ENCODE data around the gene ASCC1. TPM values are rescaled to one million over a fixed set of nuclear protein-coding genes. Genes with fewer than 3 reads are reported as not detected.

ASCC1 gene
- polyA plus RNA-seq, 2 of the 4 experiments (the other 2 are of a cell fraction): 56.5 to 82.3 TPM

DNA sequence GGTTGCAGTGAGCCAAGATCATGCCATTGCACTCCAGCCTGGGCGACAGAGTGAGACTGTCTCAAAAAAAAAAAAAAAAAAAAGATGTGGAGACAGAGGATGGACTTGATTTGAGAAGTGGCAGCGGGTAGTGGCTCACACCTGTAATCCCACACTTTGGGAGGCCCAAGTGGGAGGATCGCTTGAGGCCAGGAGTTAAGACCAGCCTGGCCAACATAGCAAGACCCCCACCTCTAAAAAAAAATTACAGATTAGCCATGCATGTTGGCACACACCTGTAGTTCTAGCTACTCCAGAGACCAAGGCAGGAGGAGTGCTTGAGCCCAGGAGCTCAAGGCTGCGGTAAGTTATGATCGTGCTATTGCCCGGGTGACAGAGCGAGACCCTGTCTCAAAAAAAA is 24.3 kb upstream of the ASCC1 start:
- Histone ChIP-seq H3K4me3 (no peak overlapping the region), H3K4me2 (no peak overlapping the region), H3K4me1 (peaks cover 45% of the 10 kb centered on the region), H3K9me3 (no peaks in the 10 kb centered on the region), H3K27ac (peak overlapping the region; percentile 99 to 100; a peak in 4 of 6 replicates)
- no peak for ATAC-seq
- ChIA-PET POLR2A (interaction anchor here (0.9 to 3.6 kb wide), 2 partner anchors 12 to 33 kb away, joined by 4 to 15 read pairs; partner anchors contain the start of gene DDIT4), CTCF (interaction anchor here (0.7 to 2.1 kb wide), 3 partner anchors 24 to 192 kb away, joined by 3 to 7 read pairs (median 3); partner anchors contain the start of gene DDIT4)
- TF ChIP-seq TFCP2L1 (CRISPR knock-in tag; IDR thresholded peaks at IDR 0.05): no peak
- no peak for FAIRE-seq
- DNase-seq (ENCODE audit: low read depth in 1 of 2, low spot score in 1 of 2): no peak
- 93% methylated on average over 7 of the region's 7 CpGs for whole genome bisulfite sequencing (ENCODE audit: missing lambda C conversion rate)

DNA sequence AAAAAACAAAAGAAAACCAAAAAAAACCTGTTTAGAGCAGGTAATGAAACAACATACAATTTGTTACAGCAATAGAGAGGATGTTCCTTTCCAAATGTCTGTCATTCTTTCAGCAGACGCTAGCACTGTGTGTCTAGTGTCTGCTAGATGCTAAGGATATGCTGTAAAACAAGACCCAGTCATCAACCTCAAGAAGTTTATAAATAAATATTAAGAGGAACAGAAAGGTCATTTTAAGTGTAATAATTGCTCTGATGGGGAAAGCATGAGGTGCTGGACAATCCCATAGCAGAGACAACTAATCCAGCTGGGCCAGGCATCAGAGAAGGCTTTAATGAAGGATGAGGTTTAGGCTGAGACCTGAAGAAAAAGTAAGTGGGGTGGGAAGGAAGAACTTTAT is 23.3 kb upstream of the ASCC1 start:
- TF ChIP-seq MAZ (IDR thresholded peaks at IDR 0.05; ENCODE audit: borderline replicate concordance, low read depth, low read length) (no peak), SREBF2 (IDR thresholded peaks at IDR 0.05) (no peak), CHD2 (IDR thresholded peaks at IDR 0.05; ENCODE audit: low read length, partially characterized antibody) (no peak), FOSL2 (IDR thresholded peaks at IDR 0.05) (no peak), FOSL2 (CRISPR knock-in tag; IDR thresholded peaks at IDR 0.05) (no peak), HOXA7 (CRISPR knock-in tag; IDR thresholded peaks at IDR 0.05) (no peak), ZC3H11A (IDR thresholded peaks at IDR 0.05) (no peak), NR3C1 (IDR thresholded peaks at IDR 0.05) (no peak), HOXB13 (CRISPR knock-in tag; IDR thresholded peaks at IDR 0.05; ENCODE audit: low read depth) (no peak)
- TF ChIP-seq, protein P1, sequence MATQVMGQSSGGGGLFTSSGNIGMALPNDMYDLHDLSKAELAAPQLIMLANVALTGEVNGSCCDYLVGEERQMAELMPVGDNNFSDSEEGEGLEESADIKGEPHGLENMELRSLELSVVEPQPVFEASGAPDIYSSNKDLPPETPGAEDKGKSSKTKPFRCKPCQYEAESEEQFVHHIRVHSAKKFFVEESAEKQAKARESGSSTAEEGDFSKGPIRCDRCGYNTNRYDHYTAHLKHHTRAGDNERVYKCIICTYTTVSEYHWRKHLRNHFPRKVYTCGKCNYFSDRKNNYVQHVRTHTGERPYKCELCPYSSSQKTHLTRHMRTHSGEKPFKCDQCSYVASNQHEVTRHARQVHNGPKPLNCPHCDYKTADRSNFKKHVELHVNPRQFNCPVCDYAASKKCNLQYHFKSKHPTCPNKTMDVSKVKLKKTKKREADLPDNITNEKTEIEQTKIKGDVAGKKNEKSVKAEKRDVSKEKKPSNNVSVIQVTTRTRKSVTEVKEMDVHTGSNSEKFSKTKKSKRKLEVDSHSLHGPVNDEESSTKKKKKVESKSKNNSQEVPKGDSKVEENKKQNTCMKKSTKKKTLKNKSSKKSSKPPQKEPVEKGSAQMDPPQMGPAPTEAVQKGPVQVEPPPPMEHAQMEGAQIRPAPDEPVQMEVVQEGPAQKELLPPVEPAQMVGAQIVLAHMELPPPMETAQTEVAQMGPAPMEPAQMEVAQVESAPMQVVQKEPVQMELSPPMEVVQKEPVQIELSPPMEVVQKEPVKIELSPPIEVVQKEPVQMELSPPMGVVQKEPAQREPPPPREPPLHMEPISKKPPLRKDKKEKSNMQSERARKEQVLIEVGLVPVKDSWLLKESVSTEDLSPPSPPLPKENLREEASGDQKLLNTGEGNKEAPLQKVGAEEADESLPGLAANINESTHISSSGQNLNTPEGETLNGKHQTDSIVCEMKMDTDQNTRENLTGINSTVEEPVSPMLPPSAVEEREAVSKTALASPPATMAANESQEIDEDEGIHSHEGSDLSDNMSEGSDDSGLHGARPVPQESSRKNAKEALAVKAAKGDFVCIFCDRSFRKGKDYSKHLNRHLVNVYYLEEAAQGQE (IDR thresholded peaks at IDR 0.05): no peak
- TF ChIP-seq, protein P2, sequence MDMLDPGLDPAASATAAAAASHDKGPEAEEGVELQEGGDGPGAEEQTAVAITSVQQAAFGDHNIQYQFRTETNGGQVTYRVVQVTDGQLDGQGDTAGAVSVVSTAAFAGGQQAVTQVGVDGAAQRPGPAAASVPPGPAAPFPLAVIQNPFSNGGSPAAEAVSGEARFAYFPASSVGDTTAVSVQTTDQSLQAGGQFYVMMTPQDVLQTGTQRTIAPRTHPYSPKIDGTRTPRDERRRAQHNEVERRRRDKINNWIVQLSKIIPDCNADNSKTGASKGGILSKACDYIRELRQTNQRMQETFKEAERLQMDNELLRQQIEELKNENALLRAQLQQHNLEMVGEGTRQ (IDR thresholded peaks at IDR 0.05): no peak
- TF ChIP-seq, protein P3, sequence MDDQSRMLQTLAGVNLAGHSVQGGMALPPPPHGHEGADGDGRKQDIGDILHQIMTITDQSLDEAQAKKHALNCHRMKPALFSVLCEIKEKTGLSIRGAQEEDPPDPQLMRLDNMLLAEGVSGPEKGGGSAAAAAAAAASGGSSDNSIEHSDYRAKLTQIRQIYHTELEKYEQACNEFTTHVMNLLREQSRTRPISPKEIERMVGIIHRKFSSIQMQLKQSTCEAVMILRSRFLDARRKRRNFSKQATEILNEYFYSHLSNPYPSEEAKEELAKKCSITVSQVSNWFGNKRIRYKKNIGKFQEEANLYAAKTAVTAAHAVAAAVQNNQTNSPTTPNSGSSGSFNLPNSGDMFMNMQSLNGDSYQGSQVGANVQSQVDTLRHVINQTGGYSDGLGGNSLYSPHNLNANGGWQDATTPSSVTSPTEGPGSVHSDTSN (IDR thresholded peaks at IDR 0.05): no peak
- TF ChIP-seq, protein P4, sequence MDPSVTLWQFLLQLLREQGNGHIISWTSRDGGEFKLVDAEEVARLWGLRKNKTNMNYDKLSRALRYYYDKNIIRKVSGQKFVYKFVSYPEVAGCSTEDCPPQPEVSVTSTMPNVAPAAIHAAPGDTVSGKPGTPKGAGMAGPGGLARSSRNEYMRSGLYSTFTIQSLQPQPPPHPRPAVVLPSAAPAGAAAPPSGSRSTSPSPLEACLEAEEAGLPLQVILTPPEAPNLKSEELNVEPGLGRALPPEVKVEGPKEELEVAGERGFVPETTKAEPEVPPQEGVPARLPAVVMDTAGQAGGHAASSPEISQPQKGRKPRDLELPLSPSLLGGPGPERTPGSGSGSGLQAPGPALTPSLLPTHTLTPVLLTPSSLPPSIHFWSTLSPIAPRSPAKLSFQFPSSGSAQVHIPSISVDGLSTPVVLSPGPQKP (IDR thresholded peaks at IDR 0.05; ENCODE audit: low read depth, low read length): no peak
- ATAC-seq: no peak
- ChIA-PET POLR2A (interaction anchor here (3.6 kb wide), 1 partner anchor 34 kb away, joined by 15 read pairs; the partner anchor contains the start of gene DDIT4), CTCF (interaction anchor here (1.0 to 3.1 kb wide), 3 partner anchors 35 to 191 kb away, joined by 3 to 10 read pairs (median 7); partner anchors contain the start of gene DDIT4)
- H3K27ac ChIP-seq: peak overlapping the region; percentile 50 to 100; a peak in 5 of 6 replicates
- peaks cover 35% of the 10 kb centered on the region for H3K4me1 ChIP-seq
- H3K4me3 ChIP-seq: no peak overlapping the region
- DNase-seq (ENCODE audit: low read depth in 1 of 2, low spot score in 1 of 2): no peak
- H3K4me2 ChIP-seq: no peak overlapping the region
- no peak for FAIRE-seq
- 65% methylated on average over 1 of the region's 1 CpG for WGBS (ENCODE audit: missing lambda C conversion rate)
- no peaks in the 10 kb centered on the region for H3K9me3 ChIP-seq
